SK-N-SH treated with all-trans-retinoic acid at 6 μM for 48 hours (cell line): ENCODE results near the gene CXCL14.

Experiments used
- BACH2 ChIP-seq: fragments of 250-450 bp; sonication (Bioruptor Pico); IDR thresholded peaks from 2 replicates; pipeline ENCODE4 v1.9.0; 2021; ENCODE audit warnings: mild to moderate bottlenecking, borderline replicate concordance
- CSDC2 ChIP-seq: fragments of 250-450 bp; sonication (Bioruptor Pico); IDR thresholded peaks from 2 replicates; pipeline ENCODE4 v1.5.0; 2020; ENCODE audit warnings: mild to moderate bottlenecking, moderate library complexity
- ESRRG ChIP-seq: fragments of 250-450 bp; sonication (Bioruptor Pico); IDR thresholded peaks from 2 replicates; pipeline ENCODE4 v1.6.1; 2021; ENCODE audit warnings: mild to moderate bottlenecking
- OSR1 ChIP-seq: fragments of 250-450 bp; sonication (Bioruptor Pico); IDR thresholded peaks from 2 replicates; pipeline ENCODE4 v1.8.0; 2022; ENCODE audit warnings: moderate library complexity, mild to moderate bottlenecking, inconsistent platforms
- RARB ChIP-seq: fragments of 250-450 bp; sonication (Bioruptor Pico); IDR thresholded peaks from 2 replicates; pipeline ENCODE4 v1.8.0; 2021; ENCODE audit warnings: mild to moderate bottlenecking, moderate library complexity
- SNAI2 ChIP-seq: fragments of 250-450 bp; sonication (Bioruptor Pico); IDR thresholded peaks from 2 replicates; pipeline ENCODE4 v1.5.0; 2020; ENCODE audit warnings: mild to moderate bottlenecking, moderate library complexity
- TCF4 ChIP-seq: fragments of 250-450 bp; sonication (Bioruptor Pico); IDR thresholded peaks from 2 replicates; pipeline ENCODE4 v1.8.0; 2021; ENCODE audit warnings: mild to moderate bottlenecking, moderate library complexity, borderline replicate concordance
- TOX ChIP-seq: fragments of 250-450 bp; sonication (Bioruptor Pico); IDR thresholded peaks from 2 replicates; pipeline ENCODE4 v1.8.0; 2021; ENCODE audit warnings: mild to moderate bottlenecking, moderate library complexity, borderline replicate concordance
- ZFP3 ChIP-seq: fragments of 250-450 bp; sonication (Bioruptor Pico); IDR thresholded peaks from 2 replicates; pipeline ENCODE4 v1.5.0; 2020; ENCODE audit warnings: mild to moderate bottlenecking, moderate library complexity
- ZFP30 ChIP-seq: fragments of 450-650 bp; formaldehyde crosslinking; IDR thresholded peaks from 2 replicates; pipeline ENCODE4 v1.5.0; 2022; ENCODE audit warnings: mild to moderate bottlenecking, moderate library complexity
- ZNF8 ChIP-seq: fragments of 450-650 bp; formaldehyde crosslinking; IDR thresholded peaks from 2 replicates; pipeline ENCODE4 v1.5.0; 2020; ENCODE audit warnings: mild to moderate bottlenecking, moderate library complexity
- TF ChIP-seq, protein P1 (sequence below): fragments of 250-450 bp; sonication (Bioruptor Pico); IDR thresholded peaks from 2 replicates; pipeline ENCODE4 v1.8.0; 2020; ENCODE audit warnings: mild to moderate bottlenecking, moderate library complexity, borderline replicate concordance
- TF ChIP-seq, protein P2 (sequence below): fragments of 250-450 bp; sonication (Bioruptor Pico); IDR thresholded peaks from 2 replicates; pipeline ENCODE4 v1.5.1; 2020; ENCODE audit warnings: low read depth, mild to moderate bottlenecking, moderate library complexity
- TF ChIP-seq, protein P3 (sequence below): fragments of 250-450 bp; sonication (Bioruptor Pico); IDR thresholded peaks from 2 replicates; pipeline ENCODE4 v1.8.0; 2021; ENCODE audit warnings: low read depth, mild to moderate bottlenecking, moderate library complexity, borderline replicate concordance

DNA sequence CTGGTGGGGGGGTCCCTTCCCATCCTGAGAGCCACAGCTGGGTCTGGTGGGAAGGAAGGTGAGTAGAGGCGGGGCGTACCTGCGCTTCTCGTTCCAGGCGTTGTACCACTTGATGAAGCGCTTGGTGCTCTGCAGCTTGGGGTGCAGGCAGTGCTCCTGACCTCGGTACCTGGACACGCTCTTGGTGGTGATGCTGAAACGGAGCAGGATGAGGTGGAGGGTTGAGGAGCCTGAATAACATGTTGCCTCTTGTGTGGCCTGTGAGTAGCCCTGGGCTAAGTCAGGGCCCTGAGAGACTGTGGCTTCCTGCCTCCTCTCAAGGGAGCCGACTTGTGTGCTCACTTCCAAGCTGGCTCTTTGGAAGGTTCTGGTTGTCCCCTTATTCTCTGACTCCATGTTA is 4.3 kb downstream of the CXCL14 start:
- TF ChIP-seq, protein P1, sequence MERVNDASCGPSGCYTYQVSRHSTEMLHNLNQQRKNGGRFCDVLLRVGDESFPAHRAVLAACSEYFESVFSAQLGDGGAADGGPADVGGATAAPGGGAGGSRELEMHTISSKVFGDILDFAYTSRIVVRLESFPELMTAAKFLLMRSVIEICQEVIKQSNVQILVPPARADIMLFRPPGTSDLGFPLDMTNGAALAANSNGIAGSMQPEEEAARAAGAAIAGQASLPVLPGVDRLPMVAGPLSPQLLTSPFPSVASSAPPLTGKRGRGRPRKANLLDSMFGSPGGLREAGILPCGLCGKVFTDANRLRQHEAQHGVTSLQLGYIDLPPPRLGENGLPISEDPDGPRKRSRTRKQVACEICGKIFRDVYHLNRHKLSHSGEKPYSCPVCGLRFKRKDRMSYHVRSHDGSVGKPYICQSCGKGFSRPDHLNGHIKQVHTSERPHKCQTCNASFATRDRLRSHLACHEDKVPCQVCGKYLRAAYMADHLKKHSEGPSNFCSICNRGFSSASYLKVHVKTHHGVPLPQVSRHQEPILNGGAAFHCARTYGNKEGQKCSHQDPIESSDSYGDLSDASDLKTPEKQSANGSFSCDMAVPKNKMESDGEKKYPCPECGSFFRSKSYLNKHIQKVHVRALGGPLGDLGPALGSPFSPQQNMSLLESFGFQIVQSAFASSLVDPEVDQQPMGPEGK: no peak
- no peak for TF ChIP-seq TOX (CRISPR knock-in tag)
- no peak for TF ChIP-seq ZNF8 (CRISPR knock-in tag)
- no peak for TF ChIP-seq CSDC2 (CRISPR knock-in tag)
- no peak for TF ChIP-seq ZFP30 (CRISPR knock-in tag)
- no peak for TF ChIP-seq RARB (CRISPR knock-in tag)
- no peak for TF ChIP-seq ZFP3
- TF ChIP-seq TCF4: no peak
- no peak for TF ChIP-seq BACH2 (CRISPR knock-in tag)
- TF ChIP-seq, protein P2, sequence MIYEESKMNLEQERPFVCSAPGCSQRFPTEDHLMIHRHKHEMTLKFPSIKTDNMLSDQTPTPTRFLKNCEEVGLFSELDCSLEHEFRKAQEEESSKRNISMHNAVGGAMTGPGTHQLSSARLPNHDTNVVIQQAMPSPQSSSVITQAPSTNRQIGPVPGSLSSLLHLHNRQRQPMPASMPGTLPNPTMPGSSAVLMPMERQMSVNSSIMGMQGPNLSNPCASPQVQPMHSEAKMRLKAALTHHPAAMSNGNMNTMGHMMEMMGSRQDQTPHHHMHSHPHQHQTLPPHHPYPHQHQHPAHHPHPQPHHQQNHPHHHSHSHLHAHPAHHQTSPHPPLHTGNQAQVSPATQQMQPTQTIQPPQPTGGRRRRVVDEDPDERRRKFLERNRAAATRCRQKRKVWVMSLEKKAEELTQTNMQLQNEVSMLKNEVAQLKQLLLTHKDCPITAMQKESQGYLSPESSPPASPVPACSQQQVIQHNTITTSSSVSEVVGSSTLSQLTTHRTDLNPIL: no peak
- TF ChIP-seq ESRRG: no peak
- no peak for TF ChIP-seq SNAI2 (CRISPR knock-in tag)
- TF ChIP-seq, protein P3, sequence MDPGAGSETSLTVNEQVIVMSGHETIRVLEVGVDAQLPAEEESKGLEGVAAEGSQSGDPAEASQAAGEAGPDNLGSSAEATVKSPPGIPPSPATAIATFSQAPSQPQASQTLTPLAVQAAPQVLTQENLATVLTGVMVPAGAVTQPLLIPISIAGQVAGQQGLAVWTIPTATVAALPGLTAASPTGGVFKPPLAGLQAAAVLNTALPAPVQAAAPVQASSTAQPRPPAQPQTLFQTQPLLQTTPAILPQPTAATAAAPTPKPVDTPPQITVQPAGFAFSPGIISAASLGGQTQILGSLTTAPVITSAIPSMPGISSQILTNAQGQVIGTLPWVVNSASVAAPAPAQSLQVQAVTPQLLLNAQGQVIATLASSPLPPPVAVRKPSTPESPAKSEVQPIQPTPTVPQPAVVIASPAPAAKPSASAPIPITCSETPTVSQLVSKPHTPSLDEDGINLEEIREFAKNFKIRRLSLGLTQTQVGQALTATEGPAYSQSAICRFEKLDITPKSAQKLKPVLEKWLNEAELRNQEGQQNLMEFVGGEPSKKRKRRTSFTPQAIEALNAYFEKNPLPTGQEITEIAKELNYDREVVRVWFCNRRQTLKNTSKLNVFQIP (CRISPR knock-in tag): no peak
- no peak for TF ChIP-seq OSR1 (CRISPR knock-in tag)
